ENCODE data around the gene MMP3.

MMP3 gene

DNA sequence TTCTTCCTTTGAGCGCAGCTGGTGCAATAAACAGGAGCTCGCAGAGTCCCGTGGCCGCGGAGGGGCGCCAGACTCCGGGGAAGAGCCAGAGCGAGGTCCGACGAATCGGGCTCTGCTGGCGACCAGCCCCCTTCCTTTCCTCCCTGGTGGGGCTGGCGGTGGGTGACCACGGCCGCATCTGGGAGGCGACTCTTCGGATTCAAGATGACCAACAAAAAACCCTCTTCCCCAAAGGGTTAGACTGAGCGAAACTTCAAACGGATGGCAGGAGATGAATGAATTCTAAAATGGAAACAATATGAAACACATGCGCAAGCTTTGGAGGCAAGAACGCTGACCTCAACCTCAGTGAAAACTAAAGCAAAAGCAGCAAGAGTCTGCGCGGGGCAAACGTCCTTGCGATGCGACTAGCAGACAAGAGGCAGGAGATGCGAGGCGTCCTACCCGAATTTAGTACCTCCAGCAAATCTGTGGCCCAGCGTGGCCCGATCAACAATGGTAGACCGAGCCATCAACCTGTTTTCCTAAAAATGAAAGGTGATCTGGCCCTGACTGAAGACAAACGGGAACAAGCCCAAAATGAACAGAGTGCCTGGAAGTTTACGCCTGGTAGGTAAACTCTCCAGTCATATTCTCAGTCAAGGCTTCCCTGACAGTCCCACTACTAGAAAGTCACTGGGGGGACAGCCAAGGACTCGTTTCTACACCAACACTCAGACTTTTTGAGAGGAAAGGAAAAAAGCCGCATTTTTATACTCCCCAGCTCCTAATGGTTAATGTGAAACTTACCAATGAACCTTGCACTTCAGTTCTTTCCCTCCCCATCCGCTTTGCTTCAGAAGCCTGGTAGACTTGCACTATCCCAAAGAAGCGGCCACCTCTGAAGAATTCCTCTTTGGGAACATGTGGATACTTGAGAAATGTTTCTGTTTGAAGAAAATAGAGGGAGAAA, 11.6 kb downstream of the MMP3 start:
- DNase-seq (ENCODE audit: low read depth): no peak

DNA sequence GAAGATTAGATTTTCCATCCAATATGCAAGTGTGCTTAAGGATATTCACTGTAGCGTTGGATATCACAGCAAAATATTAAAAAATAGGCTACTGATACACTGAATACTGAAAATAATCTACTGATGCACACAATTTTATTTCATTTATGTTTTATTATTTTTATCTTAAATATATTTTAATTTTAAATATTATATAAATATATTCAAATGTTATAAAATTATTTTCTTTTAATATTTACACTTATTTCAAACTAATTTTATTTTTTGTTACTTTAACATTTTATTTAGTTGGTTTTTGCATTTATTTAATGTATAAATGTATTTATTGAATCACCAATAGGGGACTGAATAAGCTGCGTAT, 12.3 kb downstream of the MMP3 start:
- no peak for DNase-seq (ENCODE audit: low read depth)

DNA sequence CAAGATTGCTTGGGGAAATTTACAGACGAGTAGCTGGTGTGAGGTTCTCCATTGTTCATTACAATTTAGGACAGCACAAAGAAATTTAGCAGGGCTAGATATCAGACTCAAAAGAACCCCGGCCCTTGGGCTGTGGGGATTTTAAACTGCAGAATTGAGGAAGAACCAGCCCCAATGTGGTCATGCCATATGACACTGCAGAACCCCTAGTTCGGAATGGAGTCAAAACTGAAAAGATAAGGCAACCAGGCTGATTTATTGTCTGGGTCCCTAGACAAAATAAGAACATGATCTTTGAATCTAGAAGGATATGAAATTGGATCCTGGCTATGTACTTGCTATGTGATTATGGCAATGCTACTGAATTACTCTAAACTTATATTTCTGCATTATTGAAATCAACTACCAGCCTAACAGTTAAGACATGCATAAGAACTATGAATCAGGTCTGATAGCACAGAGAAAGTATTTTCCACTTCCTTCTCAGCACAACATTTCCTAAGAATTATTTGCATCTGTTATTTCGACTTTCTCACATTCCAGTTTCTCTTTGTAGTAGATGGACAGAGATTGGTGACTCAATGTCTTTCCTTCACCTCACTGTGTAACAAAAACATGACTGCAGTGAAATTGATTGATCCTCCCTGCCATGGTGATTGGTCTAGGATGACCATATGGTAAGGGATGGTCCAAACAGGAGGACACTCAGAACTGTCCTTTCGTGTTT, 13.2 kb downstream of the MMP3 start:
- DNase-seq (ENCODE audit: low read depth): no peak

DNA sequence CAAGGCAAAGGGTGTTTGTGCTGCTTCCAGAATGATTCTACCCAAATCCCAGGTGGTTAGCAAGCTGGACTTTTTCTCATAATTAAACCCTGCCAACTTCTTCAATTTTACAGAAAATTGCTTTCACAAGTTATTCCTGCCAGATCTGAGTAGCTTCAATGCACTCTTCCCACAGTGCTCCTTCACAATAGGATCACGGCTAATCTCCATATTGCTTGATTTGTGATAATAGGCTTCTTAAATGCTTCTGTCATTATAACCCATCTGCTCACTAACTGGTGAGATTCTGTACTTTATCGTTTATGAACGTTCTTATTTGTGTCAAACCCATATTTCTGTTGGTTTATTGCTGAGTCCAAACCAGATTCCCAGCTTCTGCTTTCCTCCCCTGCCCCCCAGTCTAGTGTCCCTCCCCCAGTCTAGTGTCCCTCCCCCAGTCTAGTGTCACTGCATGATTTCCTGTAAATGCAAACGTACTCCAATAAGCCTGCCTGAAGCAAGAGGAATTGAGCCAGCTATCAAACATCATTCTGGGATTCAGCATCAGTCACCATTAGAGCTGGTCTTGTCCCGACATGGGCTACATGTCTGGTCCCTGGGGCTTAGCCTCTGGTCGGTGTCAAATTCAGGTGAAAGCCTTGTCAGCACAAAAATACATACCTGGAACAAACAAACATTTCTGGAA, 14.0 kb downstream of the MMP3 start:
- no peak for DNase-seq (ENCODE audit: low read depth)

DNA sequence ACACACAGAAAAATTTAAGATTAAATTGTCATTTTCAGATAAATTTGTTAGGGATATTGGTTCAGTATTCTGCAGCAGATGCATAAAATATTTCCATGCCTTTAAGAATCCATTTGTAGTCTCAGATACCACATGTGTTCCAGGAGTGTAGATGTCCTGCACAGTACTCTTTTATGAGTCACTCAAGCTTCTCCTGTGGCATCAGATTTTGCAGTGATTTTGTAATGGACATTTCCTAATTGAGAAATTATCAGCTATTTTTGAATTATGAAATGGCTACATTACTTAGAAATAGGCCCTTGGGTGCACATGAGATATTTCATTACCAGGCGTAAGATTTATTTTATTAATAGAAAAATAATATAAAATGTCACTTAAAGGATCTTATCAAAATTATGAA, 18.9 kb downstream of the MMP3 start:
- no peak for DNase-seq (ENCODE audit: low read depth)

DNA sequence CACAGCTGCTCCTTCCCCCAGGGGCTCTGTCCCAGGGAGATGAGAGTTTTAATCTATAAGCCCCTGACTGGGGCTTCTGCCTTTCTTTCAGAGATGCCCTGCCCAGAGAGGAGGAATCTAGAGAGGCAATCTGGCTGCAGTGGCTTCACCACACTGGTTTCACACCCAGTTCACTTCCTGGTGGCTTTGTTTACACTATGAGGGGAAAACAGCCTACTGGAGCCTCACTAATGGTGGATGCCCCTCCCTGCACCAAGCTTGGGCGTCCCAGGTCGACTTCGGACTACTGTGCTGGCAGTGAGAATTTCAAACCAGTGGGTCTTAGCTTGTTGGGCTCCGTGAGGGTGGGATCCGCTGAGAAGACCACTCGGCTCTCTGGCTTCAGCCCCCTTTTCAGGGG, 23.9 kb downstream of the MMP3 start:
- no peak for DNase-seq (ENCODE audit: low read depth)

DNA sequence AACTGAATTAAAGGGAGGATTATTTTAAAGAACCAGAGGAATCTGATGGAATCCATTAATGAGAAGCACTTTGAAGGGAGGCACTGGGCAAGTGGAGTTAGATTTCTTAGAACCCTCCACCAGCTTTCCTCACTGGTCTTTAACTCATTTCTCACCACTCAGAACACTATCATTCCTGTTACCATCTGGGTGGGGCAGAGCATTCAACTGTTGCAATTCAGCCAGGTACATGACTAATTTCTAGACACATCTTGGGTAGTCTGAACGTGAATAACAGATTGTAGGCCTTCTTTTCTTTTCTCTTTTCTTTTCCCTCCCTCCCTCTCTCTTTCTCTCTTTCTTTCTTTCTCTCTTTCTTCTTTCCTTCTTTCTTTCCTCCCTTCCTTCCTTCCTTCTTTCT, 29.9 kb downstream of the MMP3 start:
- no peak for DNase-seq (ENCODE audit: low read depth)

DNA sequence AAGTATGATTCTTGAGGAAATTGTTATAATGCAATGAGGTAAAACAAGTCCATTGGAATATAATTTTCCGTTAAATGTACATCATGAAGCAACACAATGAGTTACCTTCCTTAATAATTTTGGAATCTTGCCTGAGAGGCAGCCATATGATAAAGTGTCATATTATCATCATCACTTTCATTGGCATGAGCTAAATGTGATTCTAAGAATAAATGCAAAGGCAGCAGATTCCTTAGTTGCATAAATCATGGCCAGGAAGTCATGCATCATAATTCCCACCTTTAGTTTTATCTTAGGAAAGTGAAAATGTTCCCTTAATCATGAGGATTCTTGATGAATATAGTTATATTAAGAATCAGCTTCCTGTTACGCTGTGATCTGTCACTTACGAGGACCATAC, 31.2 kb downstream of the MMP3 start:
- DNase-seq (ENCODE audit: low read depth): no peak

DNA sequence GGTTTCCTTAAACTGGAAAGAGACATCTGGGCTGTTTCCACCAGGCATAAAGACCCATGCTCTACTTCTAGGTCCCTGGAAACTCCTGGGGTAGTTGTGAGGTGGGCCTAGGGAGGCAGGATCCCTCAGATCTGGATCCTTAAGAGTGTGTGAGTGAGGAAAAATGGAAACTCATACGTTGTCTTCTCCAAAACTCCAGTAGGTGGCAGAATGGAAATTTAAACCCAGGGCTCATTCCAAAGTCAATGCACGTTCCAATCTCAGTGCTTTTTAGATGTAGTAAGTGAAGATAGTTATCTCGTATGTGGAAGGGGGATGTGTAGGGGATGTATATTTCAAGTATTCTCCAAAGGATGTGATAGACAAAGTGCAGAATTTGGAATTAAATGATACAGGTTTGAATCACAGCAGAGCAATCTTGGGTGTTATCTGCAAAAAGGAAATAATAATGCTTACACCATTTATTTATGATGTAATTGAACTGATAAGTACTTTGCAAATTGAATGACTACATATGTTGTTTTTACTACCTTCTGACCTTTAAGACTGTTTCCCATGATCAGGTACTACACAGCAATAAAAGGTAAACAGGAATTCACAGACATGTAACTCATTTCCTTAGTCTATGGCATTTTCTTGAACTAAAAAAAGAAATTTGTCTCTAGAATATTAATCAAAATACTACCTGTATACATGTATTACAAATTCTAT, 32.3 kb downstream of the MMP3 start:
- no peak for DNase-seq (ENCODE audit: low read depth)

DNA sequence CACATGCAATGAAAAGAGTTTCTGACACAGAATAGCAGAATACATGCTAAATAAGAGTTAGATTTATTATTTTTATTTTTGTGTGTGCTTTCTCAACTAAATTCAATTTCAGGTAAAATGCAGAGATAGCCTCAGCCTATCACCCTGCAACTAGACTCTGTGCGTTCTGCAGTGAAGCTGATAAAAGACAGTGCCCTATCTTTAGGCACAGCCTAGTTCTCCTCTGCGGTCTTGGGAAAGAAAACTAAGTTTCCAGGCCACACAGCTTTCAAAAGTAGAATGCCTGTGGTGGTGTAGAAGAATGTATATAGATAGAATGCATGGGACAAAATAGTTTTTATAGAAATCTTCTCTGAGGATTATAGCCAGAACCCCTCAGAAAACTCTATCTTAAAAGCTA, 33.4 kb downstream of the MMP3 start:
- DNase-seq (ENCODE audit: low read depth): no peak

DNA sequence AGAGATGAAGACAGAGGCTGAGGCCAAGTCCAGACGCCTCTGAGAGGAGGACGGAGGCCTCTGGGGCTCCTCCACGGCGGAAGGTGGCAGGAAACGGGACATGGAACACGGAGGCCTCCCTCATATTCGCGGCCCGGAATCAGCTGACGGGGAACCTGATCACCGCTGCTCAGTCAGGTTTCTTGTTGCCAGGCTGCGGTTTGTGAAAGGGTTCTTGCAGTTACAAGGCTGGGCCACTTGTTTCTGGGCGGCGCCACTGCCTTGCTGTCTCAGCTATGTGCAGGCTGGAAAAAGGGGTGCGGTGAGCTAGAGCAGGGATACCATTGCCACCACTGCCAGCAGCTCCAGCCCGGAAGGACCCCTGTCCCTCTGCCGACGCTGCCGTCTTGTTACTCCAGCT, 35.5 kb downstream of the MMP3 start:
- no peak for DNase-seq (ENCODE audit: low read depth)

DNA sequence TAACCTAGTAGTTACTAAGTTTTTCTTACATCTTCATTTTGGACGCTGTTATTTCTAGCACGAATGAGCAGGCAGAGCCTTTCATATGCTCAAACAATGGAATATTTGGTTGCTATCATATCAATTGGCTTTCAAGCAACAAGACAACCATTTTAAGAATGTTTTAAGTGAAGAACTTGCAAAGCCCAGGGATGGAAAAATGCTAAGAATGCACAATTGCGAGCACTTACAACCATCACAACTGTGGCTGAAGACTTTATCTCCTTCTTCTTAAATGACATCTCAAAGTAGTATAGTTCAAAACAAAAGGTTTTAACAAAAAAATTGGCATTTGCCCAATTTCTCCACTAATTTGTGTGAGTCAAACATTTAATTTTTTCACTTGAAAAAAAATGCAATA, 37.1 kb downstream of the MMP3 start:
- DNase-seq (ENCODE audit: low read depth): no peak

DNA sequence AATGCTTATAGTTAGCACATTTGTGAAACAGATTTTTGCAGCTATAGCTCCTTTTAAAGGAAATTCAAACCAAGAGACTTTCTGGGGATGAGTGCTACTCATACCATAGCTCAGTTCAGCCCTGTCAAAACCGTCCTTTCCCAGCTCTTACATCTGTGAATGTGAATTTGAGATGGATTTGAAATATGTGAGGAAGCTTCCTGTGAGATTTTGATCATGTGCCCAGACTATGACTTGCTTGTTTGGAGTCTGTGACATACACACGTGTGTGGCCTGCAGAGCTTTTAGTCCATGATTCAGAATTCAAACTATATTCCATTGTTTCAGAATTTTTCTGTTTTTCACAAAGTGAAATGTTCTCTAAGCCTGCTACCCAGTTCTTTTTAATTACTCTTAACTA, 41.1 kb downstream of the MMP3 start:
- DNase-seq (ENCODE audit: low read depth): peak; percentile 86

DNA sequence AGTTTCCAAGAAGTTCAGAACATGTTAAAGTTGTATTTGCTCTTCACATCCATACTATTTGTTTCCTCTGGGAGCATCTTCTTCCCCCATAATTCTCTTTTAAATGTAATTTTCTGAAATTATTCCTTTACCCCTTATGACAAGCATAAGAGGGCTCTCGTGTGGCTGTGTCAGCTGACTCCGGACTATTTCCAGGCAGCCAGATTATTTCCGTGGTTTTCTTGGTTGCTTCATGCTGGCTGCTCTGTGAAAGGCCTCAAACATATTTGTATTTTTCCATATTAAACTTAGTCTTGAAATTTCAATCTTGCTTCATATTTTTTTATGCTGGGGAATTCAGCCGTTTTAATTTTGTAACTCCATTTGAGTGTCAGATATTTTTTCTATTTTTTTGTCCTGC, 42.6 kb downstream of the MMP3 start:
- no peak for DNase-seq (ENCODE audit: low read depth)

DNA sequence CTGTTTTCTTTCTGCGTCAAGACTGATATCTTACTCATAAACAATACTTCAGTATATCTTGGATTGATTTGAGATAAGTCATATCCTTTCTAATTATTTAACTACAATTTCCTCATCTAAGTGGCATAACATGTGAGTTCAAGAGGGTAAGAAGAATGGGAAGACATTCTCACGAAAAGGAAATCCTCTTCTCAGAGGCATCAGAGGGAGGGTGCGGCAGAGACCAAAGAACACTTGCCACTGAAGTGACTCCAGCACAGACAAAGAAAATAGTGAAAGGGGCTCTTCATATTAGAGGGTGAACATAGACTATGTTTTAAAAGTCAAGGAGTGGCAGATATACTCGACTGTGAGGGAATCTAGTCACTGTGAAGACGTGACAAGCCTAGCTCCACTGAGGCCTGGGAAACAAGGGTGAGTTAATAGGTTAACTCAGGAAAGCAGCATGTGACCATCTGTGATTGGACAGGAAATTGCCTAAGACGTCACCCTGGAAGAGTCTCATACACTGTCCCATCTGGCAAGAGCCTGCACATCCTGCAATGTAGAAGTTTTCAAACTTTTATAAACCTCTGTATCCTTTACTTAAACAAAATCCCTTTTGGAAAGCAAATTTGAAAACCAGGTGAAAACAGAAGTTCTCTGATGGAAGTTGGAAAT, 43.6 kb downstream of the MMP3 start:
- DNase-seq (ENCODE audit: low read depth): no peak

DNA sequence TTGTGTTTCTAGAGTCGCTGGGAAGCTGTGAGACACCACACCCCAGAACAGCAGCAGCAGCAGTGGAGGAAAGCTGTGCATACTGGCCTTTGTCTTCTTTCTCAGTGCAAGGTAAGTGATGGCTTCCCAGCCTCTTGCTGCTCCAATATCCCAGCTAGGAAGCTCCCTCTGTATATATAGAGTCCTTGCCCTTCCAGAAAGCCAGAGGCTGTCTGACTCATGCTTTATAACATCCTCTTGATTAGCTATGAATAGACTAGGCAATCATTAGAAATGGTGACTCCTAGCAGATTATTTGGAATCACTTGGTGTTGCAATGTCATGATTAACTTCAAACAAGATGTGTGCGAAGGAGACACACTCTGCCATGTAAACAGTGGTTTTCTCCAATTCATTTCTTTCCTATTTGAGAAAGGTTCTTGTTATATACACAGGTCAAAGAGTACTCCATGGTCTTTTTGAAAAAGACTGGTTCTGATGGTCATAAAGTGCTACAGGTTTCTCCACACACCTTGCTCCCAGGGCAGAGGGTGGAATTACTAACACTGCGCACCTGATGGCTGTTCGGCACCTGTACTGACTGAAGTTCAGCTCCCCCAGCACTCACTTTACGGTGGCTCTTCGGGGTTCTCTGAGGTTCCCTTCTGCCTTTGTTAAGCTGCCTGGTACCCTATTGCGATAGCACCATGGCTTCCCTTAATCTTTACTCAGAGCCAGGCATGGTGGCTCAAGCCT, 45.2 kb downstream of the MMP3 start, which contains the start of gene MMP1:
MMP1 (minus strand) TSS at position 149 of the 735 bp plus-strand sequence; CDS start at position 81, 68 bp downstream.
- peak; percentile 68 for DNase-seq (ENCODE audit: low read depth)

DNA sequence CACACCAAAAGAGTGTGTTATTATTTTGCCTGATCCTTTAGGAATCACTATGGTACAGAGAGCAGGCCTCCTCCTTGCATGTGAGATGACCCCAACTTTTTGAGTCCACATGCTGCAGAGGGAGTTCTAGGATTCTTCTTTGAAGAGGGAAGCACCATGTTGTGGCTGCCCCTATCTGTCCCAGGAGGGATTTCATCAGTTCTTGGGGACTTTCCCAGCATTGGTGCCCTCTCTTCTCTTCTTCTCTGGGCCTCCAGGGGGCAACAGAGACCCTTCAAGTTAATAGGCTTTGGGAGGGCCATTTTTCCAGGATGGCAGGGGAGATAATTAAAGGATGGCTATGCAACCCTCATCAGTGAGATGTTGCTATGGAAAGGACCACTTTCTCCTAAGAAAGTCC, 49.0 kb downstream of the MMP3 start:
- no peak for DNase-seq (ENCODE audit: low read depth)

DNA sequence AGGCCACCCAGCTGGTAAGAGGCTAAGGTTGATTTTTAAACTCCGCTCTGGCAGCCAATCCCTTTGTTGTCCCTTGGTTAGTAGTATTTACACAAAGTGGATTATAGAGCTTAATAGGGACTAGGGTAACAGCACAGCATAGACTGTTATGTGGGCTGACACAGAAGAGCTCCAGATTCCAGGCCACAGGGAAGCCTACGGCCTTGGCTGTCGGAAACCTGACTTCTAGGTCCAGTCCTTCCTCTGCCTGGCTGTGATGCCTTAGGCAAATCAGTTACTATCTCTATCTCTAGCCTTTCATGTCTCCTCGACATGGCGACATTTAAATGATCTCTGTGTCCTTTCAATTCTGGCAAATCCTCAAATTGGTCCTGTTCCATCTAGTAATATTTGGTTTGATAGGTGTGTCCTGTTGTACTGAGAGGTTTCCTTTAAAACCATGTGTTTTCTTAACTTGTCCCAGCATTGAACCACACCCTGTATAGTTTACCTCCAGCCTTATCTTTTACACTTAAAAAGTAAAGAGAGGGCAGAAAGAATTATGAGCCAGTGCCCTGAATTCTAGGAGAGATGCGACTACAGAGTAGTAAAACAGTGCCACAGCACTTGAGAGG, 49.6 kb downstream of the MMP3 start:
- no peak for DNase-seq (ENCODE audit: low read depth)

DNA sequence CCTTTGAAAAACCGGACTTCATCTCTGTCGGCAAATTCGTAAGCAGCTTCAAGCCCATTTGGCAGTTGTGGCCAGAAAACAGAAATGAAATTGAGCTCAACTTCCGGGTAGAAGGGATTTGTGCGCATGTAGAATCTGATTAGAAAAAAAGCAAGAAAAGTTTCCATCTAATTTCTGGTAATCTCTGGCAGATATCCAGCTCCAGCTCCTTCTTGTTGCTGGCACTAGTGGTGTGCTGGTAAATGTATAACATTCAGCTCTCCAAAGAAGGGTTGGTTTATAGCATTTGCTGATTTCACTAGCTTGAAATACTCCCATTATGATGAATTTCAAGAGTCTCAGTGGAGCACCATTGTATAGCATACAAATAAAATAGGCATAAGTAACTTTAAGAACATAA, 50.8 kb downstream of the MMP3 start:
- DNase-seq (ENCODE audit: low read depth): no peak

DNA sequence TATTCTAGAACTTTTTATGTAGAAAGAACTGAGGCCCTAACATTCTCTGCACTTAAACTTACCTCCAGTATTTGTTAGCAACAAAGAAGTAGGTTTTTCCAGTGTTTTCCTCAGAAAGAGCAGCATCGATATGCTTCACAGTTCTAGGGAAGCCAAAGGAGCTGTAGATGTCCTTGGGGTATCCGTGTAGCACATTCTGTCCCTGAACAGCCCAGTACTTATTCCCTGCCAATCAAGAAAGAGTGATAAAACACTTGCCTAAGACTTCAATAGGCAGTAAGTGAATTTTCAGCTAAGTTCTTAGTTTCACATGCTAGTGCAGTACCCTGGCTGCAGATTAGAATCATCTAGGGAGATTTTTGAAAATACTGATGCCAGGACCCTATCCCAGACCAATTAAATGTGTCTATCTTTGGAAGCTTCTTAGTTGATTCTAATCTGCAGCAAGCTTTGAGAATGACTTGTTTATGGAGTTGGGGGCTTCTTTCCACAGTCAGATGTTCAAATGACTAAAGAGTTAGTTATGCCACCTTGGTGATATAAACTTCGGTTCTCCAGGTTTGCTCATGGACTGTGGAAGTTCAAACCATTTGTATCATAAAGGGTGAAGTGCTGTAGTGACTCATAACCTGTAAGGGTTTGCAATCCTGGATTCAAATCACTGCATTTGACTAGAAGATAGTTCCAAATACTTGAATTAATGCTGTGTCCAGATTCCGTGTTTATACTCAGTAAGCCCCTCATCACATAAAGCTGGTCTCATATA, 52.0 kb downstream of the MMP3 start:
- DNase-seq (ENCODE audit: low read depth): no peak
